ENCODE results near the gene IGF2BP3. TPM values are rescaled to one million over a fixed set of nuclear protein-coding genes. Genes with fewer than 3 reads are reported as not detected.

The IGF2BP3 gene
- total and polyA plus RNA-seq, 10 of the 15 experiments (the other 5 are each of a cell fraction or from before 2014, with no cell fraction given): 4.6 to 61.2 (median 36.9) TPM

DNA sequence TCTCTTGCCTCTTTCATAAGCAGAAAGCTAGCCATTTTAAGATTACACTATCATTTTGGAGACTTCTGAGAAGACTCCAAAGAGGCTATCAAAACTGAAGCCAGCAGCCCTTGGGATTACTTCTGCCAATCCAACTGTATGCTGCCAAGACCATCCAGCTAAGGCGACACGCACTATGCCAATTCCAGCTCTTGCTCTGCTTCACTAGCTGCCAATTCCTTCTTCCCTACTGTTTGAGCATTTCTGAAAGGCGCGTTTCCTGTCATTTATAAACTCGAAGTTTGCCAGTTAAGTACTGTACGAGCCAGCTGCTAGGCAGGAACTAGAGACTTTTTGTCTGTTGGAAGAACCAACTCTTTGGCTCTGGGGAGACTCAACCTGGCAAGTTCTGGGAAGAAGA lies 134.7 kb downstream of the IGF2BP3 start:
- in situ Hi-C loops (cut with MboI): no loop called here
- SMC1A ChIA-PET (ENCODE audit: uncharacterized antibody, unreplicated experiment): interaction anchor here (0.6 to 1.0 kb wide), 3 partner anchors 20 to 1311 kb away, joined by 3 read pairs; no protein-coding TSS in a partner anchor
- H2AFZ ChIP-seq (ENCODE audit: control insufficient read depth, low read depth, low read length): no peak overlapping the region
- RAD21 ChIA-PET (ENCODE audit: unreplicated experiment): no interaction called here
- H3K4me1 ChIP-seq (ENCODE audit: control insufficient read depth, insufficient read depth, low read length): no peaks in the 10 kb centered on the region
- no peak overlapping the region for H3K9ac ChIP-seq (ENCODE audit: control insufficient read depth, insufficient read depth, low read length)
- no peaks in the 10 kb centered on the region for H3K9me3 ChIP-seq (replicated peaks; ENCODE audit: control insufficient read depth, insufficient read depth, low read length)
- CTCF ChIA-PET: interaction anchor here (1.0 to 1.2 kb wide), 2 partner anchors 12 to 22 kb away, joined by 3 to 4 read pairs; no protein-coding TSS in a partner anchor
- DNase-seq (ENCODE audit: low read depth, low spot score): no peak
- no peaks in the 10 kb centered on the region for H4K20me1 ChIP-seq (ENCODE audit: control insufficient read depth, insufficient read depth)
- H3K36me3 ChIP-seq (ENCODE audit: control insufficient read depth in 2 of 2, insufficient read depth in 2 of 2, low read length in 1 of 2): peaks cover 3 to 34% of the 10 kb centered on the region in 2 experiments
- no peak overlapping the region for H3K4me2 ChIP-seq (ENCODE audit: control insufficient read depth, insufficient read depth)
- FAIRE-seq: peak; percentile 56
- TF ChIP-seq BCLAF1 (IDR thresholded peaks at IDR 0.05) (no peak), LARP7 (IDR thresholded peaks at IDR 0.05) (no peak), EGR1 (IDR thresholded peaks at IDR 0.05; ENCODE audit: borderline replicate concordance in 1 of 2, low read depth in 2 of 2, low read length in 2 of 2) (no peak), KDM1A (IDR thresholded peaks at IDR 0.05; ENCODE audit: borderline replicate concordance) (no peak), PKNOX1 (IDR thresholded peaks at IDR 0.05) (no peak), SREBF2 (IDR thresholded peaks at IDR 0.05; ENCODE audit: low read length) (no peak), STAT3 (IDR thresholded peaks at IDR 0.05; ENCODE audit: low read depth, low read length) (no peak), IKZF2 (IDR thresholded peaks at IDR 0.05) (no peak), TCF12 (IDR thresholded peaks at IDR 0.05; ENCODE audit: low read depth, low read length) (no peak), POLR2AphosphoS5 (IDR thresholded peaks at IDR 0.05; ENCODE audit: low read length) (no peak), EP300 (IDR thresholded peaks at IDR 0.05; ENCODE audit: borderline replicate concordance in 1 of 2, control insufficient read depth in 1 of 2, low read depth in 2 of 2, low read length in 2 of 2) (no peak), POLR2A (IDR thresholded peaks at IDR 0.05; ENCODE audit: low read depth, low read length) (no peak), GATAD2B (conservative IDR thresholded peaks at IDR 0.05; ENCODE audit: low read depth) (no peak), MTA3 (IDR thresholded peaks at IDR 0.05; ENCODE audit: borderline replicate concordance, low read length) (no peak)
- no peak overlapping the region for H3K27ac ChIP-seq (ENCODE audit: control insufficient read depth, insufficient read depth)
- POLR2A ChIA-PET: no interaction called here
- BruUV-seq (replicated peaks): no TSS peak
- 97% methylated on average over 6 of the region's 6 CpGs for WGBS (ENCODE audit: insufficient coverage, insufficient replicate concordance, low lambda C conversion rate, missing lambda C conversion rate)
- no peak for ATAC-seq
- H3K79me2 ChIP-seq (ENCODE audit: control insufficient read depth, insufficient read depth, low read length): no peaks in the 10 kb centered on the region
- no peak overlapping the region for H3K4me3 ChIP-seq
- no peaks in the 10 kb centered on the region for H3K27me3 ChIP-seq (replicated peaks in 1 of 2; ENCODE audit: control insufficient read depth in 2 of 2, insufficient read depth in 2 of 2, low read length in 1 of 2)
- intact Hi-C loops (cut with micrococcal nuclease; ENCODE audit: unreplicated experiment): no loop called here

Data from GM12878 (cell line).